GM06990 (cell line): ENCODE results near the gene ABCA13.
"Not testable (repeated sequence)": the region's sequence is repeated elsewhere in the genome, so short reads cannot be mapped to it uniquely, and the experiment has no call there.

Experiments
- DNase-seq: peaks from one replicate; pipeline ENCODE4 v3.0.0-alpha.2; 2011; ENCODE audit not compliant: insufficient read length; ENCODE audit errors: extremely low read depth
- H3K27me3 ChIP-seq: replicated peaks from 2 replicates; pipeline ENCODE4 v1.6.0; 2011; ENCODE audit warnings: low read length; ENCODE audit not compliant: control insufficient read depth, insufficient read depth
- H3K36me3 ChIP-seq: 2 replicates; pipeline ENCODE4 v1.5.1; 2011; ENCODE audit warnings: low read length; ENCODE audit not compliant: control insufficient read depth, insufficient read depth
- H3K4me3 ChIP-seq: replicated peaks from 2 replicates; pipeline ENCODE4 v1.5.1; 2011; ENCODE audit warnings: low read depth, mild to moderate bottlenecking, control low read depth, low read length
- TF ChIP-seq, protein P1 (sequence below): IDR thresholded peaks from 2 replicates; pipeline ENCODE4 v1.5.1; 2011; ENCODE audit warnings: low read length, control low read depth, mild to moderate bottlenecking, inconsistent platforms; ENCODE audit not compliant: insufficient read depth, poor library complexity, severe bottlenecking

ABCA13 gene

DNA sequence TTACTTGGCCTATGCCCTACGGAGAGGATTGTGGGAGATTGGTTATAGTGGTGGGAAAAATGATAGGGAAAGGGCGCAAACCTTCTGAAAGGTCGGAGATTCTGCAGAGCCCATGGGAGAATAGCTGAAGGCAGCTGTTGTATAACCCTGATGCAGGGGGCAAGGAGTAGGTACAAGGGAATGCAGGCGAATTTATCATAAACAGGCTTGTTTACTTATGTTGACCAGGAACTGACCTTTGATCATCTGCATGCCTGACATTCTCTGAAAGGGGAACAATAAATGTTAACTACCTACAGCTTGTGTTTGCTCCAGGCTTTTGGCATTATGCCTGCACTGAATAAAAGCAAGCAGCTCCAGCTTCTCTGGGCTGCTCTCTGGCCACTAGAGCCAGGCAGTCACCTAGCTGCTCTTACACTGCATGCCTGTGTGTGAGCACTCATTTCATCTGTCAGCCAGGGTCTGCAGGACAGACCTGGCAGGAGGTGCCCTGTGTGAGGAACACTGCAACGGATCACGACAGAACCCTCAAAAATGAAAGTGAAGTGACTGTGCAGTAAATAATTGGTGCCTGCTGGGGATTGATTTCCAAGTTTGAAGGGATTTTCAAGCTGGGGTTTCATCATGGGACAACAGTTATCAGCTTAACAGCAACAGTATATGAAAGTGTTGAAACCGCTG lies 31.1 kb upstream of the ABCA13 start:
- TF ChIP-seq, protein P1, sequence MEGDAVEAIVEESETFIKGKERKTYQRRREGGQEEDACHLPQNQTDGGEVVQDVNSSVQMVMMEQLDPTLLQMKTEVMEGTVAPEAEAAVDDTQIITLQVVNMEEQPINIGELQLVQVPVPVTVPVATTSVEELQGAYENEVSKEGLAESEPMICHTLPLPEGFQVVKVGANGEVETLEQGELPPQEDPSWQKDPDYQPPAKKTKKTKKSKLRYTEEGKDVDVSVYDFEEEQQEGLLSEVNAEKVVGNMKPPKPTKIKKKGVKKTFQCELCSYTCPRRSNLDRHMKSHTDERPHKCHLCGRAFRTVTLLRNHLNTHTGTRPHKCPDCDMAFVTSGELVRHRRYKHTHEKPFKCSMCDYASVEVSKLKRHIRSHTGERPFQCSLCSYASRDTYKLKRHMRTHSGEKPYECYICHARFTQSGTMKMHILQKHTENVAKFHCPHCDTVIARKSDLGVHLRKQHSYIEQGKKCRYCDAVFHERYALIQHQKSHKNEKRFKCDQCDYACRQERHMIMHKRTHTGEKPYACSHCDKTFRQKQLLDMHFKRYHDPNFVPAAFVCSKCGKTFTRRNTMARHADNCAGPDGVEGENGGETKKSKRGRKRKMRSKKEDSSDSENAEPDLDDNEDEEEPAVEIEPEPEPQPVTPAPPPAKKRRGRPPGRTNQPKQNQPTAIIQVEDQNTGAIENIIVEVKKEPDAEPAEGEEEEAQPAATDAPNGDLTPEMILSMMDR, result no peak
- no peak overlapping the region for H3K4me3 ChIP-seq
- no peak for DNase-seq
- no peaks in the 10 kb centered on the region for H3K27me3 ChIP-seq
- no peaks in the 10 kb centered on the region for H3K36me3 ChIP-seq

DNA sequence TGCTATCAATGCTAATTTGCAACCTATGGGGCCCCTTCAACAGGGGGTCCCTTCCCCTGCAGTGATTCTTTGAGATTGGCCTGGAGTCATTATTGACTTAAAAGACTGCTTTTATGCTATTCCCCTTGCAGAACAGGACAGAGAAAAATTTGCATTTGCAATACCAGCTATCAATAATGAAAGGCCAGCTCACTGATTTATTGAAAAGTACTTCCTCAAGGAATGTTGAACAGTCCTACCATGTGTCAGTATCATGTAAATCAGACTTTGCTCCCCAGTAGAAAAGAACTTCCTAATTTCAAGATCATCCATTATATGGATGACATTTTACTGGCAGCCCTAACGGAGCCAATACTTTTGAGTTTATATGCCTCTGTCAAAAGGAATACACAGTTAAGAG lies 29.7 kb upstream of the ABCA13 start:
- H3K4me3 ChIP-seq, result no peak overlapping the region
- DNase-seq, result no peak
- H3K27me3 ChIP-seq, result no peaks in the 10 kb centered on the region
- TF ChIP-seq, protein P1, result no peak
- no peaks in the 10 kb centered on the region for H3K36me3 ChIP-seq

DNA sequence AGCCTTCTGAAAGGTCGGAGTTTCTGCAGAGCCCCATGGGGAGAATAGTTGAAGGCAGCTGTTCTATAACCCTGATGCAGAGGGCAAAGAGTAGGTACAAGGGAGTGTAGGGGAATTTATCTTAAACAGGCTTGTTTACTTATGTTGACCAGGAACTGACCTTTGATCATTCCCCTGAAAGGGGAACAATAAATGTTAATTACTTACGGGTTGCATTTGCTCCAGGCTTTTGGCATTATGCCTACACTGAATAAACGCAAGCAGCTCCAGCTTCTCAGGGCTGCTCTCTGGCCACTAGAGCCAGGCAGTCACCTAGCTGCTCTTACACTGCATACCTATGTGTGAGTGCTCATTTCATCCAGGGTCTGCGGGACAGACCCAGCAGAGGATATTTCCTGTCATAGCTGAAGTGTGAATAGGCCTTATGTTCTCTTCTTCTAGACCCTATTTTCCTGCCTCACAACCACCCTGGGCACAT lies 26.9 kb upstream of the ABCA13 start:
- no peak for DNase-seq
- TF ChIP-seq, protein P1, result no peak
- no peaks in the 10 kb centered on the region for H3K36me3 ChIP-seq
- H3K27me3 ChIP-seq, result no peaks in the 10 kb centered on the region; the same call in 1 of the 2 replicates
- H3K4me3 ChIP-seq, result no peak overlapping the region

DNA sequence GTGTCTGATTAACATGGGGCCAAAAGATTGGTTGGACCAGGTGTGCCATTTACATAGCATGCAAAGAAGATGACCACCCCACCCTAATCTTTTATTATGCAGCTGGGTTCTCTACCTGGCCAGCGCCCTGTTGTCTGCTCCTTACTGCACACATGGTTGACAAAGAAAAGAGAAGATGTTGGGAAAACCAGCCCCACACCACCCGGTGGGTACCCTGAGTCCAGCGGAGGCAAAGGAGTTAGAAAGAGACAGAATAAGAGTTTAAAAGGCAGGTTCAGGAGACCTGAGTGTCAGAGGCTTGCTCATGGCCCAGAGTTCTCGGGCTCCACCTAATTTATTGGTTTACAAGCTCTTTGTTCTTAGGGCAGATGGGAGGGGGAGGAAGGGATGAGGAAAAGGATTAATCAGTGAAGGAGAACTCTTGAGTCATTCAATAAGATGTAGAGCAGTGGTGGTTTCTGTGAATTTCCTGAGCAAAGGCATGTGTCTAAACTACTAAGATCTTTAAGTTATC lies 24.1 kb upstream of the ABCA13 start:
- no peaks in the 10 kb centered on the region; the same call in 1 of the 2 replicates for H3K27me3 ChIP-seq
- H3K36me3 ChIP-seq, result no peaks in the 10 kb centered on the region
- DNase-seq, result no peak
- TF ChIP-seq, protein P1, result no peak
- no peak overlapping the region for H3K4me3 ChIP-seq

DNA sequence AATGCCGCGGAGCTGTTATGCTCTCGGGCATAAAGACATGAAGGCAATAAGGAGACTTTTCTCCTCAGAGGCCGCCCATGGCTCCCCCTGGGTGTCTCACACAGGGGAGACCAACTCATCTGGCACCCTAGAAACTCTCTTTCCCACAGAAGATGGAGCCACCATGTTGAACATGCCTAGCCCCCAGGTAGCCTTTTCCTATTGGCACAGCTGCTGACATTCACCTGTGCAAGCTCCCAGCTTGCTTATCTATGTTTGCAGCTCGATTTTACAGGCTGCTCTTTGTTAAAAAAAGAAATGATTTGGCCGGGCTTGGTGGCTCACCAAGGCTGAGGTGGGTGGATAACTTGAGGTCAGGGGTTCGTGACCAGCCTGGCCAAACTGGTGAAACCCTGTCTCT lies 23.6 kb upstream of the ABCA13 start:
- H3K4me3 ChIP-seq, H3K36me3 ChIP-seq, H3K27me3 ChIP-seq, DNase-seq: not testable (repeated sequence)

DNA sequence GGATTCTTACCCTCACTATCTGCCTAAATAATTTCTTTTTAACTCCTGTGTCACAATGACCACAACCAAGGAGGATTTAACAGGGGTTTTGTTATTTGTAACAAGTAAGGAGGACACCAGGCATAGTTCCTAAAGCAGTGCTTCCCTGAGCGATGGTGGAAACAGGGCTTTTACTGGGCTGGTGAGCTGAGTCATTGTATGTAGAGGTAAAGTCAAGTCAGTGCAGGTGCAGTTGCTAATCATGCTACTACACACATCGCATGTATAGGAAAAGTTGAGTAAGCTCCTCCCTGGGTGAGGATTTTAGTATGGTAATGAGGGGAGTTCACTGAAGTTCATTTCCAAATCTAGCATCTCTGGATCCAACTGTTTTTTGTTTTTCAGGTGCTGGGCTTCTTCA lies 22.9 kb upstream of the ABCA13 start:
- H3K27me3 ChIP-seq, result no peaks in the 10 kb centered on the region; the same call in 1 of the 2 replicates
- TF ChIP-seq, protein P1, result no peak
- H3K36me3 ChIP-seq, result no peaks in the 10 kb centered on the region
- DNase-seq, result no peak
- H3K4me3 ChIP-seq, result no peak overlapping the region
